Measurements from ENCODE around the gene COLGALT1. TPM values are rescaled to one million over a fixed set of nuclear protein-coding genes. Genes with fewer than 3 reads are reported as not detected.
"Not testable (repeated sequence)": the region's sequence is repeated elsewhere in the genome, so short reads cannot be mapped to it uniquely, and the experiment has no call there.

Gene COLGALT1
- 115 and 117 TPM in 2 replicates for total RNA-seq

DNA sequence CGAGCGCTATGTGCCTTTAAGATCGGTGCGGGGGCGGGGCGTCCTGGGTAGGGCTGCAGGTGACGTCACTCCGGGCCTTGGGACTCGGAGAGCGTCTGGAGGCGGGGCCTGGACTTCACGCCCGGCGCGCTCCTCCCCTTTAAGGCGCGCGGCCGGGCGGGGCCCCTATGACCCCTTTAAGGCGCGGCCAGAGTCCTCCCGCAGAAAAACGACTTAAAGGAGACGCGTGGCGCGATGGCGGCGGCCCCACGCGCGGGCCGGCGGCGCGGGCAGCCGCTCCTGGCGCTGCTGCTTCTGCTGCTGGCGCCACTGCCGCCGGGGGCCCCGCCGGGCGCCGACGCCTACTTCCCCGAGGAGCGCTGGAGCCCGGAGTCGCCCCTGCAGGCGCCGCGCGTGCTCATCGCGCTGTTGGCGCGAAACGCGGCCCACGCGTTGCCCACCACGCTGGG is at the start of gene COLGALT1:
TSS of gene COLGALT1 (plus strand) at position 170 of the 449 bp plus-strand sequence. CDS start at position 235, 65 bp downstream.
- H3K9me3 Mint-ChIP-seq = no peaks in the 10 kb centered on the region
- H3K36me3 Mint-ChIP-seq (ENCODE audit: low read depth) = peaks cover 9% of the 10 kb centered on the region
- intact Hi-C loops (cut with micrococcal nuclease) = loop anchor here (1.0 to 10.0 kb wide), 8 partner anchors 16 to 251 kb away; partner anchors contain the start of genes ABHD8, DDA1, MRPL34 and PGLS
- peak within 1 kb of the TSS; percentile 70 for H3K27ac Mint-ChIP-seq
- H3K27me3 Mint-ChIP-seq (ENCODE audit: insufficient read depth) = no peaks in the 10 kb centered on the region
- peak within 1 kb of the TSS; percentile 86 for H3K4me3 Mint-ChIP-seq
- peak; percentile 97 for DNase-seq (ENCODE audit: low spot score)
- peaks cover 15% of the 10 kb centered on the region for H3K4me1 Mint-ChIP-seq (ENCODE audit: low read depth)

DNA sequence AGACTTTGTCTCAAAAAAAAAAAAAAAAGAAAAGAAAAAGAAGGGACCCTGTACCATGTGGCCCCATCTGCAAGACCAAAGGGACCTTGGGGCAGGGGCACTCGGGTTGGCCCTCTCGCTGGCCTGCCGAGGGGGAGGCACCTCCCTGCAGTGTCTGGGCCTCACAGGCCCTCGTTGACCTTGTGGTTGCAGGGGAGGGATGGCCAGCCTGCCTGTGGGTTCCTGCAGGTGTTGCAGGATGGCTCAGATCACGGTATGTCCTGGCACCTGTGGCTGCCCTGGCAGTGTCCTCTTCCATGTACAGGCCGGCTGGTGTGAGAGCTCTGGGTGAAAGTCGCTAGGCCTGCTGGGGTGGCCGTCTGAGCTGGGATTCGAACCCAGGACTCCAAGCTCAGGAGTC is 48.7 kb upstream of the COLGALT1 start:
- Mint-ChIP-seq H3K9me3 (no peaks in the 10 kb centered on the region), H3K27ac (no peak overlapping the region), H3K4me1 (ENCODE audit: low read depth) (peaks cover 18% of the 10 kb centered on the region), H3K27me3 (ENCODE audit: insufficient read depth) (no peaks in the 10 kb centered on the region), H3K36me3 (ENCODE audit: low read depth) (peaks cover 15% of the 10 kb centered on the region), H3K4me3 (no peak overlapping the region)
- DNase-seq (ENCODE audit: low spot score) = no peak
- intact Hi-C loops (cut with micrococcal nuclease) = no loop called here

GRCh38 chr19:17508558-17508933 is 46.9 kb upstream of the COLGALT1 start:
- H3K9me3 Mint-ChIP-seq; intact Hi-C loops (cut with micrococcal nuclease); DNase-seq (ENCODE audit: low spot score); H3K27me3 Mint-ChIP-seq (ENCODE audit: insufficient read depth); H3K4me3 Mint-ChIP-seq; H3K27ac Mint-ChIP-seq: not testable (repeated sequence)
- Mint-ChIP-seq H3K4me1 (ENCODE audit: low read depth) (peaks cover 28% of the 10 kb centered on the region), H3K36me3 (ENCODE audit: low read depth) (peaks cover 15% of the 10 kb centered on the region)

DNA sequence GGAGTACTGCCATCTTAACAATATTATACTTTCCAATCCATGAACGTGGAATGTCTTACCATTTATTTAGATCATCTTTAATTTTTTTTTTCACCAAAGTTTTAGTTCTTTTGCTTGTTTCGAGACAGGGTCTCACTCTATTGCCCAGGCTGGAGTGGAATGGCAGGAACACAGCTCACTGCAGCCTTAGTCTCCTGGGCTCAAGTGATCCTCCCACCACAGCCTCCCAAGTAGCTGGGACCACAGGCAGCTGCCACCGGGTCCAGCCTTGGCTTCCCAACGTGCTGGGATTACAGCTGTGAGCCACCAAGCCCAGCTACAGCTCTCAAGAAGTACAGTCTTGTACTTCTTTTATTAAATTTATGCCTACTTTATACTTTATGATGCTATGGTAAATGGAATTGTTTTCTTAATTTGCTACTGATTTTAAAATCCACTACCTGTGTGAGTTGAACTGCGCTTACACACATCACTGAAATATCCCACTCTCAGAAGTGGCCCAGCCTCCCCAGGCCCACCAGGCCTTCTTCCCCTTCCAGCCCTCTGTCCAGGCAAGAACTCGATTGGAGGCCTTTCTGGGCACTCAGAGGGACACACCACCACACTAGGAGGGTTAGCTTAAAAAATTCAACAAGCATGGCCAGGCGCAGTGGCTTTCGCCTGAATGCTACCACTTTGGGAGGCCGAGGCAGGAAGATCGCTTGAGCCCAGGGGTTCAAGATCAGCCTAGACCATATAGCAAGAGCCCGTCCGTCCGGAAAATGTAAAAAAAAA is 45.0 kb upstream of the COLGALT1 start:
- no peaks in the 10 kb centered on the region for H3K27me3 Mint-ChIP-seq (ENCODE audit: insufficient read depth)
- H3K27ac Mint-ChIP-seq = peak overlapping the region; percentile 97
- H3K4me1 Mint-ChIP-seq (ENCODE audit: low read depth) = peaks cover 28% of the 10 kb centered on the region
- no peaks in the 10 kb centered on the region for H3K9me3 Mint-ChIP-seq
- no peak for DNase-seq (ENCODE audit: low spot score)
- peaks cover 15% of the 10 kb centered on the region for H3K36me3 Mint-ChIP-seq (ENCODE audit: low read depth)
- H3K4me3 Mint-ChIP-seq = peak overlapping the region; percentile 99
- intact Hi-C loops (cut with micrococcal nuclease) = loop anchor here (5.0 kb wide), 3 partner anchors 103 to 347 kb away; partner anchors contain the start of genes BST2, DDA1, MRPL34 and RPL18A

DNA sequence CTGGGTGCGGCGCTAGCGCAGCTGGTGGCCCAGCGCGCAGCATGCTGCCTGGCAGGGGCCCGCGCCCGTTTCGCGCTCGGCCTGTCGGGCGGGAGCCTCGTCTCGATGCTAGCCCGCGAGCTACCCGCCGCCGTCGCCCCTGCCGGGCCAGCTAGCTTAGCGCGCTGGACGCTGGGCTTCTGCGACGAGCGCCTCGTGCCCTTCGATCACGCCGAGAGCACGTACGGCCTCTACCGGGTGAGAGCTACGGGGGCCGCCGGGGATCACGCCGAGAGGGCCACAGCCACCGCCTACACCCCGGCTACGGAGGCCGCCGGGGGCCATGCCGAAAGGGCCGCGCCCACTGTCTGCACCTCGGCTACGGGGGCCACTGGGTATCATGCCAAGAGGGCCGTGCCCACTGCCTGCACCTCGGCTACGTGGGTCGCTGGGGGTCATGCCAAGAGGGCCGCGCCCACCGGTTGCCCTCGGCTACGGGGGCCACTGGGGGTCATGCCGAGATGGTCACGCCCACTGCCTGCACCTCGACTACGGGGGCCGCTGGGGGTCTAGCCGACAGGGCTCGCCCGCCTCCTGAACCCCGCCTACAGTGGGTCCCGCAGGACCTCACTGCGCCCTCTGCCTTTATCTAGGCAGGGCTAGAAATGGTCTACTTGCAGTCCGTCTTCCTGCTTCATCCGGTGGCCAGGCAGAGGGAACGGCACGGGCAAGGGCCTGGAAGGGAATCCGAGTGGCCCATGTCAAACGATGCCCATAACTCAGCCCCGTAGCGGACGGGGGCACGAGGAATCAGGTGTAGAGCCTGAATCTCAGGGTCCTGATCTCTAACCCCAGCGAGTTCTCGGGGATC is 43.5 kb upstream of the COLGALT1 start:
- H3K27ac Mint-ChIP-seq = peak overlapping the region; percentile 79
- H3K9me3 Mint-ChIP-seq = no peaks in the 10 kb centered on the region
- H3K27me3 Mint-ChIP-seq (ENCODE audit: insufficient read depth) = no peaks in the 10 kb centered on the region
- intact Hi-C loops (cut with micrococcal nuclease) = loop anchor here (1.0 to 5.0 kb wide), 9 partner anchors 16 to 345 kb away; partner anchors contain the start of genes BST2, COLGALT1, DDA1 and GTPBP3
- peak; percentile 75 for DNase-seq (ENCODE audit: low spot score)
- peak overlapping the region; percentile 99 for H3K4me3 Mint-ChIP-seq
- H3K4me1 Mint-ChIP-seq (ENCODE audit: low read depth) = peaks cover 28% of the 10 kb centered on the region
- H3K36me3 Mint-ChIP-seq (ENCODE audit: low read depth) = peaks cover 20% of the 10 kb centered on the region

DNA sequence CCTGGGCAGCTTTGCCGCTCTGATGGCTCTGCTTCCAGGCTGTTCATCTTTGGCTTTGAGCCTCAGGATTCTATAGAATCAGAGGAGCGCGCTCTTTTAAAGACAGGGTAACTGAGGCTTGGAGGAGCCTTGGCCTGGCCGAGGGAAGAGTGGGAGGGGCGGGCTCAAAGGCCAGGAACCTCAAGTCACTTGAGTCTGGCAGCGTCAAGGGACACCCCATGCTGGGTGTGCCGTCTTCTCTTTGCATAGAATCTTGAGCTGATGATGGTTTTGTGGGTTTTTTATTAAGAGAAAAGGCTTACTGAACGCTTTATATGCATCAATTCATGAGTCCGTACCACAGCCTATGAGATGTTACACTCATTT is 42.9 kb upstream of the COLGALT1 start:
- intact Hi-C loops (cut with micrococcal nuclease) = loop anchor here (5.0 kb wide), 3 partner anchors 105 to 345 kb away; partner anchors contain the start of genes BST2, DDA1, MRPL34 and RPL18A
- Mint-ChIP-seq H3K4me1 (ENCODE audit: low read depth) (peaks cover 28% of the 10 kb centered on the region), H3K36me3 (ENCODE audit: low read depth) (peaks cover 25% of the 10 kb centered on the region), H3K27me3 (ENCODE audit: insufficient read depth) (no peaks in the 10 kb centered on the region), H3K4me3 (peak overlapping the region; percentile 99), H3K27ac (peak overlapping the region; percentile 79), H3K9me3 (peaks cover 5% of the 10 kb centered on the region)
- no peak for DNase-seq (ENCODE audit: low spot score)

DNA sequence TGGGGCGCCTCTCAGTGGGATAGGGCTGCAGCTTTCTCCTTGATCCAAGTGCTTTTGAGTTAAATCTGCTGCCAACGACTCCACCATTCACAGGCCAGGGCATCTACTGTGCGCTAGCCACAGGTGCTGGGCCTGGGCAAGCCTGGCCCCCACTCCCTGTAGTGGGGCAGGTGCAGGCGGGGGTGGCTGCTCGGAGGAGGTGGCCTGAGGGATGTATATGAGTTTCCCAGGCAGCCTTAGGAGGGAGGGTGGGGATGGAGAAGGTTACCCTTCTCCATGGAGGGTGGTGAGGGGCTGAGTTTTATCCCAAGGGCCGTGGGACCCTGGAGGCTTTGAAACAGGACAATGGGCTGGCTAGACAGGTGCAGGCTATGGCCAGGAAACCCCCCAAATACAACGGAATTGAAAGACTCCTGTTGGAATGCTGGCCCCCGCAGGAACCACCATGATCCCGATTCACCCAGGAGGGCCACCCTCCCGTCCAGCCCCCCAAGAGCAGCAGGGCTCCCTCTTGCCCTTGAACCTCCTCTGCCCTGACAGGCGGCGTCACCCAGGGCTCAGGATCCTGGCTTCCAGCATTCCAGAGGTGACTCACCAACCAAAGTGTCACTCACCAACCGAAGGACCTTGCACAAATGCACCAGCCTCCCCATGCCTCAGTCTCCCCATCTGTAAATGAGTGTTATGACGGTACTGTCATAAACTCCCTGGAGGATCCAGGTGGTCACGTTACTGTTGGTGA is 39.9 kb upstream of the COLGALT1 start:
- H3K27me3 Mint-ChIP-seq (ENCODE audit: insufficient read depth) = peaks cover 2% of the 10 kb centered on the region
- H3K36me3 Mint-ChIP-seq (ENCODE audit: low read depth) = peaks cover 22% of the 10 kb centered on the region
- no peak for DNase-seq (ENCODE audit: low spot score)
- H3K4me3 Mint-ChIP-seq = no peak overlapping the region
- H3K4me1 Mint-ChIP-seq (ENCODE audit: low read depth) = peaks cover 16% of the 10 kb centered on the region
- H3K27ac Mint-ChIP-seq = no peak overlapping the region
- intact Hi-C loops (cut with micrococcal nuclease) = no loop called here
- peaks cover 8% of the 10 kb centered on the region for H3K9me3 Mint-ChIP-seq

DNA sequence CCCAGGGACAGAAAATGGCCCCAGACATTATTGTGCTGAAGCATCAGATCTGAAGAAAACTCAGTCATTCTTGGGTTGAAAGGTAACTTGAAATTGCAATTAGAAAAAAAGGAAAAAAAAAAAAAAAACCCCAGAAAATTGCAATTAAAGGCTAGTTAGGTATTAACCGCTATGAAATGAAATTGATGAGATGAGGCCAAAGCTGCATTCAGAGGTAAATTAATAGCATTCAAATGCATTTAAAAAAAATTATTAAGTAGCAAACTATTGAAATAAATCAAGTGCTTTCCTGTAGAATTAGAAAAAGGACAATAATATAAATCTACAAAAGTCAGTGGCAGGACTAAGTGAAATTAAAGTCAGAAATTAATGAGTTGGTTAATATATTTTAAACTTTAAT is 37.6 kb upstream of the COLGALT1 start:
- Mint-ChIP-seq H3K27ac (no peak overlapping the region), H3K36me3 (ENCODE audit: low read depth) (peaks cover 22% of the 10 kb centered on the region), H3K4me3 (no peak overlapping the region), H3K27me3 (ENCODE audit: insufficient read depth) (peaks cover 2% of the 10 kb centered on the region), H3K4me1 (ENCODE audit: low read depth) (peaks cover 4% of the 10 kb centered on the region), H3K9me3 (peaks cover 8% of the 10 kb centered on the region)
- intact Hi-C loops (cut with micrococcal nuclease) = no loop called here
- no peak for DNase-seq (ENCODE audit: low spot score)

DNA sequence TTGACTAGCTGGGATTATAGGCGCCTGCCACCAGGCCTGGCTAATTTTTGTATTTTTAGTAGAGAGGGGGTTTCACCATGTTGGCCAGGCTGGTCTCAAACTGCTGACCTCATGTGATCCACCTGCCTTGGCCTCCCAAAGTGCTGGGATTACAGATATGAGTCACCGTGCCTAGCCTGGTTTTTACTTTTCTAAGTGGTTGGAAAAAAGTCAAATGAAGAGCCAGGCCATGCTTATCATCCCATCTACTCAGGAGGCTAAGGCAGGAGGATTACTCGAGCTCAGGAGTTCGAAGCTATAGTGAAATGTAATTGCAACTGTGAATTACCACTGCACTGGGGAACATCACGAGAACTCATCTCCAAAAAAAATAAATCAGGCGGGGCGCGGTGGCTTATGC is 36.8 kb upstream of the COLGALT1 start:
- DNase-seq (ENCODE audit: low spot score); H3K4me3 Mint-ChIP-seq; H3K4me1 Mint-ChIP-seq (ENCODE audit: low read depth); H3K27ac Mint-ChIP-seq; H3K27me3 Mint-ChIP-seq (ENCODE audit: insufficient read depth); H3K9me3 Mint-ChIP-seq; intact Hi-C loops (cut with micrococcal nuclease): not testable (repeated sequence)
- peaks cover 22% of the 10 kb centered on the region for H3K36me3 Mint-ChIP-seq (ENCODE audit: low read depth)

DNA sequence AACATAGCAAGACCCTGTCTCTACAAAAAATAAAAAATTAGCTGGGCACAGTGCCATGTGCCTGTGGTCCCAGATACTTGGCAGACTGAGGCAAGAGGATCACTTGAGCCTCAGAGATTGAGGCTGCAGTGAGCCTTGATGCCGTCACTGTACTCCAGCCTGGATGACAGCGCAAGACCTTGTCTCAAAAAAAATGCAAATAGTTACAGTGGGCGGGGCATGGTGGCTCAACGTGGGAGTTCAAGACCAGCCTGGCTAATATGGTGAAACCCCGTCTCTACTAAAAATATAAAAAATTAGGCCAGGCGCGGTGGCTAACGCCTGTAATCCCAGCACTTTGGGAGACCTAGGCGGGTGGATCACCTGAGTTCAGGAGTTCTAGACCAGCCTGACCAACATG is 35.5 kb upstream of the COLGALT1 start:
- intact Hi-C loops (cut with micrococcal nuclease) = no loop called here
- Mint-ChIP-seq H3K4me1 (ENCODE audit: low read depth) (peaks cover 14% of the 10 kb centered on the region), H3K27me3 (ENCODE audit: insufficient read depth) (peaks cover 2% of the 10 kb centered on the region), H3K27ac (no peak overlapping the region), H3K36me3 (ENCODE audit: low read depth) (peaks cover 22% of the 10 kb centered on the region), H3K4me3 (no peak overlapping the region), H3K9me3 (peaks cover 8% of the 10 kb centered on the region)
- DNase-seq (ENCODE audit: low spot score) = no peak

- intact Hi-C loops (cut with micrococcal nuclease) = no loop called here
- H3K9me3 Mint-ChIP-seq = peaks cover 8% of the 10 kb centered on the region
- H3K36me3 Mint-ChIP-seq (ENCODE audit: low read depth) = peaks cover 21% of the 10 kb centered on the region
- no peak for DNase-seq (ENCODE audit: low spot score)
- no peak overlapping the region for H3K4me3 Mint-ChIP-seq
- H3K4me1 Mint-ChIP-seq (ENCODE audit: low read depth) = peaks cover 14% of the 10 kb centered on the region
- H3K27ac Mint-ChIP-seq = no peak overlapping the region
- H3K27me3 Mint-ChIP-seq (ENCODE audit: insufficient read depth) = peaks cover 2% of the 10 kb centered on the region
These were observed 34.6 kb upstream of the COLGALT1 start for GRCh38 chr19:17520865-17521264.

All from activated T-helper 1 cell treated with anti-CD3 and anti-CD28 coated beads, Interleukin-12 subunit alpha, Interleukin-12 subunit beta, Interleukin-2, Interleukin-4 antibody, amounts not matched to agents 30 ng/mL and 10 ng/mL and 1 ng/mL, durations not matched to agents 14 hours and 24 hours and 36 hours (primary cell).